Measurements from ENCODE around the gene CNBD2. TPM values are rescaled to one million over a fixed set of nuclear protein-coding genes. Genes with fewer than 3 reads are reported as not detected.

The CNBD2 gene
- total and polyA plus RNA-seq, 10 of the 15 experiments (the other 5 are each of a cell fraction or from before 2014, with no cell fraction given), result 0.86 to 7.4 (median 4.6) TPM

GRCh38 chr20:35981969-35982368 is 13.6 kb downstream of the CNBD2 start (continued):
- no peak for TF ChIP-seq HDAC6 (IDR thresholded peaks at IDR 0.05; ENCODE audit: unreplicated experiment)
- no peak for TF ChIP-seq EED (IDR thresholded peaks at IDR 0.05; ENCODE audit: low read depth)
- no peak for TF ChIP-seq PAX5 (IDR thresholded peaks at IDR 0.05; ENCODE audit: borderline replicate concordance, low read depth, low read length)
- TF ChIP-seq YBX1 (IDR thresholded peaks at IDR 0.05), result no peak
- no peak for TF ChIP-seq TBL1XR1 (IDR thresholded peaks at IDR 0.05; ENCODE audit: low read depth, low read length)
- no peak for TF ChIP-seq CHD2 (IDR thresholded peaks at IDR 0.05; ENCODE audit: borderline replicate concordance, low read depth, low read length)
- TF ChIP-seq EP300 (IDR thresholded peaks at IDR 0.05; ENCODE audit: borderline replicate concordance in 1 of 2, control insufficient read depth in 1 of 2, low read depth in 2 of 2, low read length in 2 of 2), result no peak

GRCh38 chr20:35984382-35984781 is 16.0 kb downstream of the CNBD2 start:
- FAIRE-seq (no peak), DNase-seq (ENCODE audit: low read depth, low spot score) (no peak), ATAC-seq (no peak)
- ChIA-PET POLR2A (interaction anchor here (0.6 to 1.2 kb wide), 3 partner anchors 8 to 753 kb away, joined by 3 read pairs; partner anchors contain the start of gene SCAND1), RAD21 (ENCODE audit: unreplicated experiment) (interaction anchor here (1.1 to 1.6 kb wide), 2 partner anchors 10 to 30 kb away, joined by 3 to 4 read pairs; partner anchors contain the start of gene SCAND1), CTCF (interaction anchor here (0.6 to 9.2 kb wide), 5 partner anchors 7 to 380 kb away, joined by 3 to 73 read pairs (median 3); no protein-coding TSS in a partner anchor), SMC1A (ENCODE audit: uncharacterized antibody, unreplicated experiment) (interaction anchor here (1.1 to 3.6 kb wide), 2 partner anchors 8 to 228 kb away, joined by 3 to 13 read pairs; no protein-coding TSS in a partner anchor)
- Histone ChIP-seq H3K4me2 (ENCODE audit: control insufficient read depth, insufficient read depth) (no peak overlapping the region), H3K9ac (ENCODE audit: control insufficient read depth, insufficient read depth, low read length) (no peak overlapping the region), H3K4me1 (ENCODE audit: control insufficient read depth, insufficient read depth, low read length) (no peaks in the 10 kb centered on the region), H4K20me1 (ENCODE audit: control insufficient read depth, insufficient read depth) (no peaks in the 10 kb centered on the region), H3K79me2 (ENCODE audit: control insufficient read depth, insufficient read depth, low read length) (no peaks in the 10 kb centered on the region), H3K9me3 (replicated peaks; ENCODE audit: control insufficient read depth, insufficient read depth, low read length) (no peaks in the 10 kb centered on the region), H3K36me3 (ENCODE audit: control insufficient read depth in 2 of 2, insufficient read depth in 2 of 2, low read length in 1 of 2) (no peaks in the 10 kb centered on the region), H3K4me3 (no peak overlapping the region), H3K27me3 (replicated peaks in 1 of 2; ENCODE audit: control insufficient read depth in 2 of 2, insufficient read depth in 2 of 2, low read length in 1 of 2) (no peaks in the 10 kb centered on the region), H3K27ac (ENCODE audit: control insufficient read depth, insufficient read depth) (no peak overlapping the region), H2AFZ (ENCODE audit: control insufficient read depth, low read depth, low read length) (peak overlapping the region; percentile 37)
- in situ Hi-C loops (cut with MboI), result loop anchor here (25.0 kb wide), 1 partner anchor 453 kb away; no protein-coding TSS in a partner anchor
- 30% methylated on average over 6 of the region's 6 CpGs for WGBS (ENCODE audit: insufficient coverage, insufficient replicate concordance, low lambda C conversion rate, missing lambda C conversion rate)
- BruUV-seq (replicated peaks), result no TSS peak
- intact Hi-C loops (cut with micrococcal nuclease; ENCODE audit: unreplicated experiment), result no loop called here
- TF ChIP-seq IRF3 (IDR thresholded peaks at IDR 0.05) (no peak), RBBP5 (conservative IDR thresholded peaks at IDR 0.05) (no peak), GABPA (IDR thresholded peaks at IDR 0.05; ENCODE audit: low read depth) (no peak), REST (IDR thresholded peaks at IDR 0.05; ENCODE audit: low read depth, low read length) (no peak), TCF7 (IDR thresholded peaks at IDR 0.05; ENCODE audit: borderline replicate concordance) (no peak), BCL11A (IDR thresholded peaks at IDR 0.05; ENCODE audit: low read depth, low read length) (no peak), STAT1 (conservative IDR thresholded peaks at IDR 0.05) (no peak), ZBTB11 (CRISPR knock-in tag; IDR thresholded peaks at IDR 0.05) (no peak), SP1 (IDR thresholded peaks at IDR 0.05; ENCODE audit: low read depth, low read length) (no peak), CHD4 (IDR thresholded peaks at IDR 0.05) (no peak)

Measured in GM12878 (cell line).